HAP-1 (cell line): ENCODE results near the gene PRKN.

ENCODE experiments used
- DNase-seq, 2 experiments: peaks; one replicate each; pipeline ENCODE4 v3.0.0-alpha.2; 2016 to 2020; ENCODE audit warnings: low spot score in 2 of 2
- H3K27me3 ChIP-seq: fragments of 250-450 bp; sonication (Bioruptor Pico); 2 replicates; pipeline ENCODE4 v1.5.1; 2020; ENCODE audit warnings: low read depth, mild to moderate bottlenecking, moderate library complexity
- H3K36me3 ChIP-seq: fragments of 250-450 bp; sonication (Bioruptor Pico); replicated peaks from 2 replicates; pipeline ENCODE4 v1.5.1; 2020; ENCODE audit warnings: mild to moderate bottlenecking
- H3K4me1 ChIP-seq: fragments of 250-450 bp; sonication (Bioruptor Pico); 2 replicates; pipeline ENCODE4 v1.5.1; 2020; ENCODE audit warnings: mild to moderate bottlenecking
- H3K4me3 ChIP-seq: fragments of 250-450 bp; sonication (Bioruptor Pico); 2 replicates; pipeline ENCODE4 v1.5.1; 2020; ENCODE audit warnings: mild to moderate bottlenecking, moderate library complexity
- H3K9me3 ChIP-seq: fragments of 250-450 bp; sonication (Bioruptor Pico); 2 replicates; pipeline ENCODE4 v1.5.1; 2020; ENCODE audit warnings: mild to moderate bottlenecking, moderate library complexity
- in situ Hi-C: fragments of 300-500 bp; cut with MboI; formaldehyde crosslinking; loops from 3 replicates; pipeline ENCODE4 v1.14.3; 2020; ENCODE audit warnings: low sequenced_read_pairs, inconsistent platforms, mixed read lengths

Gene PRKN

GRCh38 chr6:162612613-162613012 is 115.0 kb downstream of the PRKN start:
- DNase-seq: no peak
- Histone ChIP-seq H3K9me3 (no peaks in the 10 kb centered on the region), H3K4me3 (no peak overlapping the region), H3K27me3 (no peaks in the 10 kb centered on the region), H3K36me3 (no peaks in the 10 kb centered on the region; the same call in 1 of the 2 replicates), H3K4me1 (peaks cover 17% of the 10 kb centered on the region)
- in situ Hi-C loops: no loop called here

- DNase-seq: peak; percentile 25 to 91
- Histone ChIP-seq H3K4me3 (no peak overlapping the region), H3K4me1 (peaks cover 30% of the 10 kb centered on the region), H3K27me3 (no peaks in the 10 kb centered on the region), H3K36me3 (no peaks in the 10 kb centered on the region; the same call in 1 of the 2 replicates), H3K9me3 (no peaks in the 10 kb centered on the region)
- in situ Hi-C loops: no loop called here
Observed at GRCh38 chr6:162610351-162610750, 117.2 kb downstream of the PRKN start.

- Histone ChIP-seq H3K4me1 (peaks cover 34% of the 10 kb centered on the region), H3K4me3 (no peak overlapping the region), H3K27me3 (no peaks in the 10 kb centered on the region), H3K9me3 (no peaks in the 10 kb centered on the region), H3K36me3 (no peaks in the 10 kb centered on the region; the same call in 1 of the 2 replicates)
- DNase-seq: peak in 1 of 2 experiments; percentile 91
- in situ Hi-C loops: no loop called here
Observed at GRCh38 chr6:162605881-162606280, 121.7 kb downstream of the PRKN start.

- Histone ChIP-seq H3K27me3 (no peaks in the 10 kb centered on the region), H3K36me3 (no peaks in the 10 kb centered on the region; the same call in 1 of the 2 replicates), H3K4me3 (no peak overlapping the region), H3K9me3 (no peaks in the 10 kb centered on the region), H3K4me1 (peaks cover 21% of the 10 kb centered on the region)
- in situ Hi-C loops: no loop called here
- no peak for DNase-seq
Observed at GRCh38 chr6:162603231-162604015, 124.1 kb downstream of the PRKN start.

- in situ Hi-C loops: no loop called here
Observed at GRCh38 chr6:162602759-162603158, 124.8 kb downstream of the PRKN start.

GRCh38 chr6:162596676-162597075 is 130.9 kb downstream of the PRKN start:
- Histone ChIP-seq H3K9me3 (no peaks in the 10 kb centered on the region), H3K27me3 (no peaks in the 10 kb centered on the region), H3K4me3 (no peak overlapping the region), H3K36me3 (no peaks in the 10 kb centered on the region), H3K4me1 (no peaks in the 10 kb centered on the region)
- DNase-seq: no peak
- in situ Hi-C loops: no loop called here

More at GRCh38 chr6:162602759-162603158, 124.8 kb downstream of the PRKN start:
- H3K4me1 ChIP-seq: peaks cover 21% of the 10 kb centered on the region
- H3K9me3 ChIP-seq: no peaks in the 10 kb centered on the region
- H3K36me3 ChIP-seq: no peaks in the 10 kb centered on the region
- no peaks in the 10 kb centered on the region for H3K27me3 ChIP-seq
- no peak overlapping the region for H3K4me3 ChIP-seq
- DNase-seq: no peak

- Histone ChIP-seq H3K27me3 (no peaks in the 10 kb centered on the region), H3K4me3 (no peak overlapping the region), H3K9me3 (no peaks in the 10 kb centered on the region), H3K4me1 (peaks cover 8% of the 10 kb centered on the region), H3K36me3 (no peaks in the 10 kb centered on the region)
- in situ Hi-C loops: no loop called here
- DNase-seq: no peak
Observed at GRCh38 chr6:162591517-162591916, 136.0 kb downstream of the PRKN start.

GRCh38 chr6:162581988-162582780 is 145.4 kb downstream of the PRKN start:
- in situ Hi-C loops: no loop called here
- peak in 1 of 2 experiments; percentile 98 for DNase-seq
- Histone ChIP-seq H3K27me3 (no peaks in the 10 kb centered on the region), H3K9me3 (no peaks in the 10 kb centered on the region), H3K36me3 (no peaks in the 10 kb centered on the region), H3K4me3 (no peak overlapping the region), H3K4me1 (peaks cover 27% of the 10 kb centered on the region)

- Histone ChIP-seq H3K9me3 (no peaks in the 10 kb centered on the region), H3K4me1 (peaks cover 27% of the 10 kb centered on the region), H3K36me3 (no peaks in the 10 kb centered on the region), H3K27me3 (no peaks in the 10 kb centered on the region), H3K4me3 (no peak overlapping the region)
- DNase-seq: no peak
- in situ Hi-C loops: no loop called here
Observed at GRCh38 chr6:162580619-162581018, 146.9 kb downstream of the PRKN start.

GRCh38 chr6:162576016-162576415 is 151.6 kb downstream of the PRKN start:
- H3K9me3 ChIP-seq: no peaks in the 10 kb centered on the region
- H3K4me3 ChIP-seq: no peak overlapping the region
- H3K27me3 ChIP-seq: no peaks in the 10 kb centered on the region
- H3K36me3 ChIP-seq: no peaks in the 10 kb centered on the region
- no peak for DNase-seq
- in situ Hi-C loops: no loop called here
- H3K4me1 ChIP-seq: 0 out of 2 replicates have a peak, but pooled peaks cover under 1% of the 10 kb centered on the region

- 0 out of 2 replicates have a peak, but pooled peaks cover 3% of the 10 kb centered on the region for H3K9me3 ChIP-seq
- DNase-seq: no peak
- no peaks in the 10 kb centered on the region for H3K36me3 ChIP-seq
- no peak overlapping the region for H3K4me3 ChIP-seq
- H3K4me1 ChIP-seq: no peaks in the 10 kb centered on the region
- H3K27me3 ChIP-seq: no peaks in the 10 kb centered on the region
- in situ Hi-C loops: no loop called here
Observed at GRCh38 chr6:162572240-162572639, 155.3 kb downstream of the PRKN start.

GRCh38 chr6:162568266-162568665 is 159.3 kb downstream of the PRKN start:
- in situ Hi-C loops: no loop called here
- Histone ChIP-seq H3K36me3 (no peaks in the 10 kb centered on the region), H3K4me3 (no peak overlapping the region), H3K9me3 (peaks cover 4% of the 10 kb centered on the region; the same call in 1 of the 2 replicates), H3K27me3 (no peaks in the 10 kb centered on the region), H3K4me1 (no peaks in the 10 kb centered on the region)
- no peak for DNase-seq

GRCh38 chr6:162562041-162562440 is 165.5 kb downstream of the PRKN start:
- peaks cover 2% of the 10 kb centered on the region; the same call in 1 of the 2 replicates for H3K9me3 ChIP-seq
- no peak overlapping the region for H3K4me3 ChIP-seq
- no peaks in the 10 kb centered on the region for H3K27me3 ChIP-seq
- H3K4me1 ChIP-seq: no peaks in the 10 kb centered on the region
- H3K36me3 ChIP-seq: no peaks in the 10 kb centered on the region
- DNase-seq: no peak
- in situ Hi-C loops: no loop called here

- peaks cover 2% of the 10 kb centered on the region; the same call in 1 of the 2 replicates for H3K9me3 ChIP-seq
- no peaks in the 10 kb centered on the region for H3K4me1 ChIP-seq
- H3K36me3 ChIP-seq: no peaks in the 10 kb centered on the region
- DNase-seq: no peak
- H3K4me3 ChIP-seq: no peak overlapping the region
- H3K27me3 ChIP-seq: no peaks in the 10 kb centered on the region
- in situ Hi-C loops: no loop called here
Observed at GRCh38 chr6:162560891-162561290, 166.7 kb downstream of the PRKN start.
